Tibial artery (tissue), 4 donors: Measurements from ENCODE around the gene KIRREL3.

Experiments used
- DNase-seq, 2 donors: peaks; one replicate each; pipeline ENCODE4 v3.0.0-alpha.2; 2019
- H3K27ac ChIP-seq, 2 donors: fragments of 200-600 bp; sonication (generic) in 1 of 2; 1 replicate in 1 of 2; 2 replicates in 1 of 2; pipeline ENCODE4 v1.5.1; 2018 to 2019; ENCODE audit warnings: mild to moderate bottlenecking in 1 of 2
- H3K27me3 ChIP-seq, 2 donors: fragments of 200-600 bp; sonication (generic) in 1 of 2; one replicate each; pipeline versions ENCODE4 v1.5.1 to v1.6.0; 2016 to 2019
- H3K36me3 ChIP-seq, 3 donors: fragments of 200-600 bp; sonication (generic) in 2 of 3; one replicate each; pipeline ENCODE4 v1.5.1; 2016 to 2019; ENCODE audit warnings: mild to moderate bottlenecking in 2 of 3
- H3K4me1 ChIP-seq, 4 donors: fragments of 200-600 bp; sonication (generic) in 2 of 4; 1 replicate in 3 of 4; 2 replicates in 1 of 4; pipeline ENCODE4 v1.5.1; 2016 to 2019
- H3K4me3 ChIP-seq, 2 donors: fragments of 200-600 bp; sonication (generic) in 1 of 2; 1 replicate in 1 of 2; 2 replicates in 1 of 2; pipeline ENCODE4 v1.5.1; 2018 to 2019; ENCODE audit warnings: mild to moderate bottlenecking in 2 of 2
- H3K9me3 ChIP-seq, 3 donors: fragments of 200-600 bp; sonication (generic) in 1 of 3; one replicate each; pipeline ENCODE4 v1.5.1; 2016 to 2019
- intact Hi-C: fragments of 100-400 bp; cut with DNase I; formaldehyde crosslinking; loops from one replicate; pipeline ENCODE4 v1.15.0; 2023; ENCODE audit warnings: low total_unique reads
- TF ChIP-seq, protein P1 (sequence below), 2 experiments: fragments of 200-600 bp in 1 of 2; fragments of 450-650 bp in 1 of 2; IDR thresholded peaks; one replicate each; pipeline ENCODE4 v1.5.1; 2017 to 2019; ENCODE audit warnings: antibody characterized with exemption in 2 of 2, mild to moderate bottlenecking in 1 of 2, moderate library complexity in 1 of 2

The KIRREL3 gene

DNA sequence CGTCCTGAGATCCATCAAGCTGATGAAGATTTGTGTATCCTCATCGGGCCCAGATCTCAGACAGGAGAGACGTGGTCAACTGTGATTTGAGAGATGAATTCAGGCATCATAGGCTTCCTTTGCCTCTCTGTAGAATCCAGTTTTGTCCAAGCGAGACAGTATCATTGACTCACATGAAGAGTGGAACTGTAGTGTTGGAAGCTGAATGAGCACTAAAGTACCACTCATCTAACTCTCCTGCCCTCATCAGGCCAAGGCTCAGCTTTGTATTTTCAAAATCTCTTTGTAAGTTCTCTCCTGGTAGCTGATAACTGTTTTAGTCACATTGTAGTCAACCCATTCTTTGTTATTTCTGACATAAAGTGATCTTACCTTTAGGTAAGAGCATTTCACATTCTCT is 85.1 kb downstream of the KIRREL3 start:
- Histone ChIP-seq H3K4me3 (no peak overlapping the region), H3K36me3 (no peaks in the 10 kb centered on the region), H3K4me1 (no peaks in the 10 kb centered on the region), H3K9me3 (no peaks in the 10 kb centered on the region), H3K27me3 (no peaks in the 10 kb centered on the region), H3K27ac (no peak overlapping the region)
- DNase-seq = no peak
- TF ChIP-seq, protein P1, sequence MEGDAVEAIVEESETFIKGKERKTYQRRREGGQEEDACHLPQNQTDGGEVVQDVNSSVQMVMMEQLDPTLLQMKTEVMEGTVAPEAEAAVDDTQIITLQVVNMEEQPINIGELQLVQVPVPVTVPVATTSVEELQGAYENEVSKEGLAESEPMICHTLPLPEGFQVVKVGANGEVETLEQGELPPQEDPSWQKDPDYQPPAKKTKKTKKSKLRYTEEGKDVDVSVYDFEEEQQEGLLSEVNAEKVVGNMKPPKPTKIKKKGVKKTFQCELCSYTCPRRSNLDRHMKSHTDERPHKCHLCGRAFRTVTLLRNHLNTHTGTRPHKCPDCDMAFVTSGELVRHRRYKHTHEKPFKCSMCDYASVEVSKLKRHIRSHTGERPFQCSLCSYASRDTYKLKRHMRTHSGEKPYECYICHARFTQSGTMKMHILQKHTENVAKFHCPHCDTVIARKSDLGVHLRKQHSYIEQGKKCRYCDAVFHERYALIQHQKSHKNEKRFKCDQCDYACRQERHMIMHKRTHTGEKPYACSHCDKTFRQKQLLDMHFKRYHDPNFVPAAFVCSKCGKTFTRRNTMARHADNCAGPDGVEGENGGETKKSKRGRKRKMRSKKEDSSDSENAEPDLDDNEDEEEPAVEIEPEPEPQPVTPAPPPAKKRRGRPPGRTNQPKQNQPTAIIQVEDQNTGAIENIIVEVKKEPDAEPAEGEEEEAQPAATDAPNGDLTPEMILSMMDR (IDR thresholded peaks at IDR 0.05) = no peak
- intact Hi-C loops = no loop called here

DNA sequence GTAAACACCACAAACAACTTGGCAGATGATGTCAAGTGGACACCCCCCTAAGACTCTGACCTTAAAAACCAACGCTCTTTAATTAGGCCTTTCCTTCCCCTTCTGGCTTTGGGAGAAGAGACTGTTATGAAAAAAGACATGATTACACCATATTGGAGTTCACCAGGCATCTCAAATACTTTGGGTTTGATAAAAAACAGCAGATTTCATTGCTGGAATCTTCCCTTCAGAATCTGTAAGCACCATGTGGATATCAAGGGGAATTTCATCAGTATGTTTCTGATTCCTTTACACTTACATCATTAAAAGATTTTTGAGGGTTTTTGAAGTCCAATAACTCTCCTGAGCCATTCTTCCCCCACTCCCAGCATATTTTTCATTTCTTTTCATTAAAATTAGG is 85.6 kb downstream of the KIRREL3 start:
- no peaks in the 10 kb centered on the region for H3K9me3 ChIP-seq
- H3K4me3 ChIP-seq = no peak overlapping the region
- H3K27me3 ChIP-seq = no peaks in the 10 kb centered on the region
- intact Hi-C loops = no loop called here
- no peaks in the 10 kb centered on the region for H3K36me3 ChIP-seq
- no peak overlapping the region for H3K27ac ChIP-seq
- TF ChIP-seq, protein P1 (IDR thresholded peaks at IDR 0.05) = no peak
- no peak for DNase-seq
- H3K4me1 ChIP-seq = no peaks in the 10 kb centered on the region

DNA sequence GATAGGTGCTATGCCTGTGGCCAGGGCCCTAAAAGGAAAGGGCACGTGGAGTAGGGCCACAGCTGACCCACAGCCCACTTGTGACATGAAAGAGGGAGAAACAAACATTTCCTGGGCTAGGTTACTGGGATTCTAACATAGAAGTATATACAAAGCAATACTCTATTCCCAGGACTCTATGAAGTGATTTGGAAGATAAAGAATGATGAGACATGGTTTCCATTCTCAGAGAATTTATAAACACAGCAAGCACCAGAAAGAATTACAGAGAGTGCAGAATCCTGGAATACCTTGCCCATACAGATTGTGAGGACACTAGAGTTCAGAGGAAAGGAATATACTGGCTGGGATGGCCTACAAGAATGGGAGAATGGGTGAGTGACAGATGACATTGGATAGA is 86.4 kb downstream of the KIRREL3 start:
- H3K27ac ChIP-seq = no peak overlapping the region
- TF ChIP-seq, protein P1 (IDR thresholded peaks at IDR 0.05) = no peak
- no peak for DNase-seq
- H3K4me3 ChIP-seq = no peak overlapping the region
- no peaks in the 10 kb centered on the region for H3K9me3 ChIP-seq
- H3K27me3 ChIP-seq = no peaks in the 10 kb centered on the region
- intact Hi-C loops = no loop called here
- no peaks in the 10 kb centered on the region for H3K36me3 ChIP-seq
- no peaks in the 10 kb centered on the region for H3K4me1 ChIP-seq

DNA sequence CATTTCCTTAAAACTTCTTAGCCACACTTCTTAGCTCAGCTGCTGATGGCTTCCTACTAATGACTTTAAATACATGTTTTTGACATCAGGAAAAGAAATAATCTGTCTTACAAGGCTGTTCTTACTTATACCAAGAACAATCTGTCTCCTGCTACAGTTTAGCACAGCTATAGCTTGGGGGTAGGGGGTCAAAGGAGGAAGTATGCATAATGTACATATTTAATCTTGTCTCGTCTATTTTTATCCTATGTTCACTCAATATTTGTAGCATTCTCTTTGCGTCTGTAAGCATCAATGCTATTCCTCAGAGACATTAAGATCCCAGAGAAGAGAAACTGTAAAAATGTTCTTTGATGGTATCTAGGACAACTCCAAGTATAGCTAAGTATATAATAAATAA is 96.0 kb downstream of the KIRREL3 start:
- H3K36me3 ChIP-seq = no peaks in the 10 kb centered on the region
- no peak overlapping the region for H3K27ac ChIP-seq
- TF ChIP-seq, protein P1 (IDR thresholded peaks at IDR 0.05) = no peak
- no peak overlapping the region for H3K4me3 ChIP-seq
- no peaks in the 10 kb centered on the region for H3K4me1 ChIP-seq
- no peak for DNase-seq
- H3K27me3 ChIP-seq = no peaks in the 10 kb centered on the region
- intact Hi-C loops = no loop called here
- H3K9me3 ChIP-seq = no peaks in the 10 kb centered on the region

DNA sequence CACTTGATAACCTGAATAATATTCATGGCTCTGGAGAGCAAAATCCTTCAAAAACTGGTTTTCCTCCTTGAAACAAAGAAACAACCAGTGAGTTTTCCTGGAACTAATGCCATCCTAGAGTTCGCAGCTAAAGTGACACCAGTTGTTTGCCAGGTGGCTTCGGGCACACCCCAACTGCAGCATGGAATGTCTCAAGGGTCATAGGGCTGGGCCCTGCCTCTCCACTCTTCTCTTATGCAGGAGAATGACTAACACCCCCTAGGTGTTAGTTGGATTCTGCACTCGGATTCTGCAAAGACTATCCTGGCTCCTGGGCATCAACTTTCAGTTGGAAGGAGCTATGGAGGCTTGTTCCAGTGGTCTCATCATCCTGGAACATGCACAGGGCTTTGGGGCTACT is 98.8 kb downstream of the KIRREL3 start:
- H3K4me3 ChIP-seq = no peak overlapping the region
- H3K9me3 ChIP-seq = no peaks in the 10 kb centered on the region
- no peaks in the 10 kb centered on the region for H3K36me3 ChIP-seq
- TF ChIP-seq, protein P1 (IDR thresholded peaks at IDR 0.05) = no peak
- H3K27ac ChIP-seq = no peak overlapping the region
- intact Hi-C loops = no loop called here
- no peaks in the 10 kb centered on the region for H3K4me1 ChIP-seq
- no peaks in the 10 kb centered on the region for H3K27me3 ChIP-seq
- DNase-seq = no peak
